Germinal center (tissue), 1 donor: ENCODE data around the gene HOXD1.
A peak's percentile ranks its signal among the peaks of the same experiment; 100 is the strongest.

ENCODE experiments used
- DNase-seq: peaks from one replicate; pipeline ENCODE4 v3.0.0; 2012; ENCODE audit warnings: mixed read lengths, low spot score

HOXD1 gene

DNA sequence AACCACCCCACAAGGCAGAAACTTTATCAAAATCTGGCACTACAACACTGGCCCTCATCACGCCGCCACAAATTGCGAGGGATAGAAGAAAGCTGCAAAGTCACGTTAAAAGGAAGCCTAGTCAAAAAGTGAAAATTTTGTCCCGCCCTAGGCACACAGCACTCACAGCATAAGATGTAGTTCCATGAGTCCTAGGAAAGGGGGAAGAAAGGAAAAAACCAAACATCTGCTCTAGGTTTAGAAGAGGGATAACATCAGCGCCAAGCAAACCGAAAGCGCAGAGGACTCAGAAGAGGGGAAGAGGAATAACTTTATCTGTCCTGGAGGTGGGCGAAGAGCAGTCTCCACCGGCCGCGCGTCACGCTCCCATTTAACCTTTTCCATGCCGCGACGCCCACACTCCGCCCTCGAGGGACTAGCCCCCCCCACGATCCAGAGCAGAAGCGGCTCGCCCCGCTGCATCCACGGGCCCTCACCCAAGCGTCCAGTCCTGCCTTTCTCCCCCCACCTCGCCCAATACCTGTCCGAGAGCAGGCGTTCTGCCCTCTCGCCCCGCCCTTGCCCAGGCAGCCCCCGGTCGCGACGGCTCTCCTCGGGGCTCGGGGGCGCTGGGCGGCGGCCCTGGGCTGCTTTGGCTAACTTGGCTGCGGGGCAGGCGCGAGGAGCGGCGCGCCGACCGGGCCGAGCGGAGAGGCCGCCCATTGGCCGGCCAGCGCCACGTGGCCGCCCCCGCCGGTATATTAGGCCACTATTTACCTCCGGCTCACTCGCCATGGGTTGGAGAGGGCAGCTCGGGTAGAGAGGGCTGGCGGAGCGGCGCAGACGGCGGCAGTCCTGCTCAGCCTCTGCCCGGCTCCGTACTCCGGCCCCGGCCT, at the start of gene HOXD1:
Gene HOXD1, plus strand, starts transcription at position 770 of the 875 bp plus-strand sequence. CDS start 134 bp downstream, outside the sequence.
- peak; percentile 67 for DNase-seq

DNA sequence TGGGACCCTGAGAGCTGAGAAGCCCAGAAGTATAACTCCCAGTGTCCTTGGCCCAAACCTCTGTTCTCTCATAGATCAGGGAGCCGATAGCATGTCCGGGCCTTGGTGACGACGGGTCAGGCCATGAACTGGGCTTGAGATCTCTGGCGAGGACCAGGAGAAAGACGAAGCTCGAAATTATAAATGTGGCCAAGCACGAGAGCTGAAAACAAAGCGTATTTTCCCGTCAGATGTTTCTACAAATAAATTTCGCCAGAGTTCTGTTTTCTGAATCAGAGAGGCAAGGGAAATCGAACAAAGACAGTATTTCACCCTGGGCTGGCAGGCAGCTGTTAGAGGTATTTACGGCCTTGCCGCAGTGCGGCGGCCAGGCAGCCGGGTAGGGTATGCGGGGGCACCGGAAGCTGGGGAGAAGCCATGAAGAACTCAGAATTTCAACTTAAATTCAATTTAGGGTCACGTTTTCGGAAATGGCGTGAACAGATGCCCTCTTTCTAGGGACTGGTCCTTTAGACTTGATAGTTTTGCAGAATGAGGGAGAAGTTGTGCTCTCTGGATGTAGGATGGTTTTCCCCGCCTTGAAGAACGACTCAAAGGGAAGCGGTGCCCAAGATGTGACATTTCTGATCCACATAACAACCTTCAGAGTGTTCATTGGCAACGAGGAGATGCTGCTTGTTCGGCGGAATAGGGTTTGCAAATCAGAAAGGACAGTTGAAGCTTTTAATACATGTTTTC, 49.4 kb upstream of the HOXD1 start:
- no peak for DNase-seq

DNA sequence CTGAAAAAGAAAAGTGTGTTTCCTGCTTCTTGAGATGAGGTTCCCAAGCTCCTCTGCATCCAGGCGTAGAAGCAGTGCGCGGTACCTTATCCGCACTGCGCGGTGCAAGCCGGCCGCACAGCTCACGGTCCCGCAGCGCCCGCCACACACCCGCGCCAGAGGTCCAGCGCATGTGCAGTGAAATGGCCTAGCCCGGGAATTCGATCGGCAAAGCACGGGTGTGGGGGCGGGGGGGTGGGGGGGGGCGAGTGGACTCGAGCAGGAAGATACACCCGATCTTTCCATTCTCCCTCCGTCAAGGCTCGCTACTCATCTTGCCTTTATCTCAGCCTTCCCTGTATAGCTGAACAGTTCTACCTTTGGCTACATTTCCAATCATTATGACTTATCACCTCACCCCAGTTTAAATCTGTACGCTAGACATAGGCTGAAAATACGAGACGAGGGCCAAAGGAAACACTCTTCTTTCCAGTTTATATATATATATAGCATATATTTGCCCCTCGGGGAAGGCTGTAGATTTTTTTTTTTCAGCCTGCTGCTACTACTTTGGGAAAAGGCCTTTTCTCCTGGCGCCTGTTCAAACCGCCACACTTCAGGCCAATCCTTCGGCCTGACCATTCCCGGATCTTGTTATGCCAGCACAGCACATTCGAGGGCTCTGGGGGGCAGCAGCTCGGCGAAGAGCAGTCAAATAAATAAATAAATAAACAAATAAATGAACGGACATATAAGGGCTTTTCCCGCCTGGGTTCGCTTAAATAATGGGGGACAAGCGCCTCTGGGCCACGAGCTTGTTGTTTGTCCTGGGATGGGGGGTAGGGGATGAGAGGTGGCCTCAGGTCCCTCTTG, 48.6 kb upstream of the HOXD1 start:
- DNase-seq: no peak

DNA sequence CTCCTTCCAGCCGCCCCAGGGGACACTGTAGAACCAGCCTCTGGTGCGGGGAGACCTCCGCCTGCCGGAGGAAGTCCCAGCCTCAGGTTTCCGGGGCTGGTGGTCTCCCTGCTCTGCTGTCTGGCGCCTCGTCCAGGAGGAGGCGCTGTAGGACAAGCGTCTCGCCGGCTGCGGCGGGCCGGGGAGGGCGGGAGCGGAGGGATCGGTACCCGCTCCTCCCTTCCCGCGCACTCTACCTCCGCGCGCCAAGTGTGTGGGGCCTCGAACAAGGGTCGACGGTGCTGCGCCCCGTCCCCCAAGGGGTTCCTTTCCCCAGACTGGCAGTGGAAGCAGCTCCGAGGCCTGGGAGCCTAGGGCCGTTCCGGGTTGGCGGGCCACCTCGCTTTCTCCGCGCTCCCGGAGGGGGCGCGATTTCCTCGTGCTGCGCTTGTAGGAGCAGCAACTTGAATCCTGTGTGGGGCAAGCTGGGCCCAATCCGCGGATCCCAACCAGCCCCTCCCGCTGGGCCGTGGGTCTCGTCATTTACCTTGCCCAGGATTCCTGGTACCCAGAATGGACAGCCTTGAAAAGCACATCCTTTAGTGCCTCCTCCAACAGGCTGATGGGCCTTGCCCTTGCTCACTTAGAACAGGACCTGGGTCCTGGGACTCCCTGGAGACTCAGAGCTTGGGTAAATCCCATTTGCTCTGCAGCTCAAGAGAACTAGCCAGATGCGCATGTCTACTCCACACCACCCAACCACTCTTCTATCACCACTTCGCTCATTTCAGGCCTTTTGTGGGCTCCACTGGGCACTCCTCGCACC, 47.8 kb upstream of the HOXD1 start:
- DNase-seq: peak; percentile 87

DNA sequence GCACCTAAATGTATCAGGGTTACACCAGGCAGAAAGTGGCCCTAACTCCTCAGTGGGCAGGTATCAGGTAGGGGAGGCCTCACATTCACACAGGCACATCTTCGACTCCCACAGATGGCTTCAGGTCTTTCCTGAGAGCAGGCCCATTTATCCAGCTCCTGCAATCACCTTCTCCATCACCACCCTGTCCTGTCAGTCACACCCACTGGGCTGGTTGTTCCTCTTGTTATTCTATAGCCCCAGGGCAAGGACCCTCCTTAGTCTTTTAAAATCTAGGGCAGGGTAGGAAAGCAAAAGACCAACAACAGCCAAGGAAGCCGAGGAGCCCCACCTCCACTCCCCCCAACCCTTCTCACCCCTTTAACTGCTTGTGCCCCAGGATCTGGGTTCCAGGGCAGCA, 46.2 kb upstream of the HOXD1 start:
- DNase-seq: no peak

DNA sequence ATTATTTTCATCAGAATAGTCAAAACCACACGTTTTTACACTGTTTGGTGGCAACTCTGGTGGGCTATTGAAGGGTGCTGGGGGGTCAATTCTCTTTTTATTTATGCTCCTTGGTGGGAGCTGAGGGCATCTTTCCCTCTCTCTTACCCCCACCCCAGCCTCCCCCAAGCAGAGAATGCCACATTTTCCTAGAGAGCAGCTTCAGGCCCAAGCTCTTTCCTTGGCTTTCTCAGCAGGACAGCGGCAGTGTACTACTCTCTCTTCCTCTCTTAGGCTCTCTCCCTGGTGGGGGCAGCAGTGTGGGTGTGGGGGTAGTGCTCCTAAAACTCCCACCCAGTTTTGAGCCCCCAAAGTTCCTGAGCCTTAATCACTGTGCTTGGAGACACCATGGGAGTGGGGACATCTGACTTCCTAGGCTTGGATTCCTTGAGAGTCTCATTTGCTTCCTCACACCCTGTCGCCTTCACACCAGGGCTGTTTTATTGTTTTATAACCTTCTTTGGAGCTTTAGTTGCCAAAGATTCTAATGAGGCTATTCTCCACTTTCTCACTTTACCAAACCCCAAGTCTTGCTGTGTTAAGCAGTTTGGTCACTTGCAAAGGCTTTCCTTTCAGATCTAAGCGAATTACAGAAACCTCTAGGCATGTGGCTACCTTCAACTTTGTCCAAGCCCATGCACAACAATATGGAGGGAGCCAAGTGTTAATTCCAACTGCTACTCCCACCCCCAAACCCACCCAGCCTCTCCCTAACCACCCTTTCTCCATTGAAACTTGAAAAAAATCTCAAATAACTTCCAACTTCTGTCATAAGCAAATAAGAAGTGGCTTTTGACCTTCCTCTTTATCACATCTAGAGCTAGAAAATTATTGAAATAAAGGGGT, 43.1 kb upstream of the HOXD1 start:
- DNase-seq: no peak

DNA sequence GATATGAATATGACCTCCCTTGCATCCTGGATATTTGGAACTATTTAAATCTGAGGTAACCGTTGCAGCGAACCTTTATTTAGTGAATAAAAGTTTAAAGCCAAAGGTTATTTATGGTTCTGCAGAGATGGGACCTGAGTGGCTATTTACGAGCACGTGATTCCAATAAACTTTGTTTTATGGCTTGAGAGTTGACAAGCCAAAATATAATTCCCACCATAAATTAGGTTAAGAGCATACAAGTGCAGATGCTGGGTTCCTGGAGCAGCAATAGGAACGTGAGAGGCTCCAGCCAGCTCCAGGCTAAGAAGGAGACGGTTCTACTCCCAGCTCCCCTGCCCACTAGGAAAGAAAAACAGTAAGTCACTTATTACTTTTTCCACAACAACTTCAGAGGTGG, 42.4 kb upstream of the HOXD1 start:
- no peak for DNase-seq

DNA sequence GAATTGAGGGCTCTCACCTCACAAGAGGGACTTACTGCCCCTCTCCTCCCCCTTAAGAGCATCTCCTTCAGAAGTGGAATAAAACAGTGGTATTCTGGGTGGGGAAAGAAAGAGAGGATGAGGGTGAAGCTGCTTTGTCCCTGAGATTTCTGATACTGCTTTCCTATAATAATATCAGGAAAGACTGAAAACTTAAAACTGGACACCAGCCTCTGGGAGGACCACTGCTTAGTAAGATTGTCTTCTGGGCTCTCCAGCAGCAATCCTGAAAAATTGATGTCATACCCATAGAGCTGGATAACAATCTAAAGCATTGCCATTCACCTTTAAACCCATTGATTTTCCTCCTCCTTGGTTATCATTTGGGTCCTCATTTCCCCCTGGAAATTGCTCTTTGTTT, 41.8 kb upstream of the HOXD1 start:
- no peak for DNase-seq

DNA sequence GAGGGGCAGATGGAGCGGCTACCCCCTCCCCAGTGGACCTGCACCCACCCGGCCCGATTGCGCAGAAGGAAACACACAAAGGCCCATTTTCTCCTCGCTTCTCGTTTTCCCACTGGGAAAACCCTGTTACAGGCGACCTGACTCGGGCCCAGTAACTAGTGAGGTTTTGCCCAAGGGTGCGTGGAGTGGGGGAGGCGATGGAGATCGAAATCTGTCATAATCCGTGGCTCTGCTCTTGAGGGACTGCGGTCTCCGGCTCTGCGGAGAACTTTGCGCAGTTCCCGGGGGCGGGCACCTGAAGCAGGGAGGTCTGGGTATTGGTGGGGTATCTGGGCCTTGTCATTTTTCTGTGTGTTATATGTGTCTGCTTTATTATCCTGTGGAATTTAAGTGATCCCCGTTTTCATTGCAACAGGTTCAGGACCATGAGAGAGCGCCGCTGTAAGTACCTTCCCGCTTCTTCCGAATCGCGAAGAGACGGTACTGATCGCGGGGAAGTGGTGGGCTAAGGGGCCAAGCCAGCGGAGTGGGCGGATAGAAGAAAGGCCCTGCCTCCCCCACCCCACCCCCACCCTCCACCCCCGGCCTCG, 41.2 kb upstream of the HOXD1 start:
- DNase-seq: no peak

DNA sequence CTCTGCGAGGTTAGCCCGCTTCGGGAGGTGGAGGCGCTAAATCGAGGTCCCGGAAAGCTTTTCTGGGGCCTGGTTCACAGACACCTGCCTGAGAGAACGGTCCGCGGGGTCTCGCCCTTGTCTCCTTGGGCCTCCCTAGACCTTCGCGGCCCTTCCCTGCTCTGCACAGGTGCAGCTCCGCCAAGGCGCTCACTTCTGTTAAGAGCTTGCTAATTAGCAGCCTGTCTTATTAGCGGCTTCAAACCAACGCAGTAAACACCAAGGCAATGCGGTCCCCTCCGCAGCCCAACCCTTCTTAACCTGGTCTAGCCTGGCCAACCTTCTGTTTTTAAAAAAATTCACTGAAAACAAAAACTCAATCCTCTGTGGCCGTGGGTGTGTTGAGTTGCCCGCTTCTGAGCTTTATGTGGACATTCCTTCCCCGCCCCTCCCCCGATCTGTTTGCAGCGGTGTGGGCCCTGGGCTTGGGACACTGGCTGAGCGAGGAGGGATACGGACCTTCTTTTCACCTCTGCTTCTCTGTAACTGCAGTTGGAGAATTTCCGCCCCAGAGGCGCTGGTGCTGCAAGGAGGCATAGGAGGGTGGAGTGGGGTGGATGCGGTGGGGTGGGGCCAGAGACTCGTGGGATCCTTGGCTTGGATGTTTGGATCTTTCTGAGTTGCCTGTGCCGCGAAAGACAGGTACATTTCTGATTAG, 40.5 kb upstream of the HOXD1 start:
- no peak for DNase-seq

DNA sequence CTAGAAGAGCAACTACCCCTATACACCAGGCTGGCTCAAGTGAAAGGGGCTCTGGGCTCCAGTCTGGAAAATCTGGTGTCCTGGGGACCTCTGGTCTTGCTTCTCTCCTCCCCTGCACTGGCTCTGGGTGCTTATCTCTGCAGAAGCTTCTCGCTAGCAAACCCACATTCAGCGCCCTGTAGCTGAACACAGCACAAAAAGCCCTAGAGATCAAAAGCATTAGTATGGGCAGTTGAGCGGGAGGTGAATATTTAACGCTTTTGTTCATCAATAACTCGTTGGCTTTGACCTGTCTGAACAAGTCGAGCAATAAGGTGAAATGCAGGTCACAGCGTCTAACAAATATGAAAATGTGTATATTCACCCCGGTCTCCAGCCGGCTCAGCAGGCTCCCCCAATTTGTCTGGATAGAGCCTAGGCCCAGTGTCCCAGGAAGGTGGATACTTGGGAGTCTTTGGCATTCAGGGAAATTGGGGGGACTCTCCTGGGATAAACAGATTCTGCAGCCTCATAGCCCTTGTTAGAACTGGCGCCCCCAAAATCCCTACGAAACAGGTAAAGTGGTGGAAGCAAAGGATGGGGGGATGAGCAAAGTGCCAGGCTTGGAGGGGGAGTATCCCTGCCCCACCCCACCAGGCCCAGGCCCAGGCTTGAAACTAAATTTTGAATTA, 39.6 kb upstream of the HOXD1 start:
- DNase-seq: no peak

DNA sequence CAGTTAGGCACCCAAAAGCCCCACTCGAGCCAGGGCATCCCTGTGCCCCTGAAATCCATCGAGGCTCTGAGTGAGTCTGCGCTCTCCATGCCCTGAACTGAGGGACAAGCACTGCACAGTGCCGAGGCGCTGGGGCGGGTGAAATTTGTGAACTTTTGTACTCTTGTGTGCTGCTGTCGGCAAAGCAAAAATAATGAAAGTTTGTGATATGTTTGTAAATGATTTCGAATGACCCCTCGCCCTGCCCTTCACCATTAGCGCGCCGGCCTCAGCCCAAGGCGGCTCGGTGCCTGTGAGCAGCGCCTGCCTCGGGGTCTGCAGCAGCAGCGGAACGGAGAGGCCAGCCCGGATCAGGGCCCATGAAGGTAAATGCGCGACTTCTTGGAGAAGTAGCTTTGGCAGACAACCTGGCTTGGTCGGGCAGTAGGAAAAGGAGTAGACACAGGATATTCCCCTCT, 39.0 kb upstream of the HOXD1 start:
- DNase-seq: no peak

DNA sequence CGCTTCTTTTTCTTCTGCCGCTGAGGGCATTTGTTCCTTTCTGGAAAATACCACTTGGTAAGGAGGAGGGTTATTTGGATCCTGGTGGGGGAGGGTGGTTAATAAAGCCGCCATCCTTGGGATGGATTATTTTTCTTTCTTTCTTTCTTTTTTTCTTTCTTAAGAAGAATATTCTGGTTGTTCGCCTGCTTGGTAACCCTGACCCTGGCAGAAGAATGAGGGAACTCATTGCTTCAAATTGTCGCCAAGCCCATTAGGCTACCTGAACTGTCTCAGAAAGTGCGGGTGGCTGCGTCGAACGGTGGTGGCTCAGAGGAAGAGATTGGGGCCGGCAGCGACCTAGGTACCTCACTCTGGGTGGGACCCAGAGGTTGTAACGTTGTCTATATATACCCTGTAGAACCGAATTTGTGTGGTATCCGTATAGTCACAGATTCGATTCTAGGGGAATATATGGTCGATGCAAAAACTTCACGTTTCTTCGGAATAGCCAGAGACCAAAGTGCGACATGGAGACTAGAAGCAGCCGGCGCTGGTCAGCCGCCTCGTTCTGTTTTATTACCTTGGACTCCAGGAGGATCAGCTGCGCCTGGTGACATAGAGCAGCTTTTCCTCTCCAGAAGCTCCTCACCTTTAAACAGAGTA, 38.4 kb upstream of the HOXD1 start:
- DNase-seq: no peak

DNA sequence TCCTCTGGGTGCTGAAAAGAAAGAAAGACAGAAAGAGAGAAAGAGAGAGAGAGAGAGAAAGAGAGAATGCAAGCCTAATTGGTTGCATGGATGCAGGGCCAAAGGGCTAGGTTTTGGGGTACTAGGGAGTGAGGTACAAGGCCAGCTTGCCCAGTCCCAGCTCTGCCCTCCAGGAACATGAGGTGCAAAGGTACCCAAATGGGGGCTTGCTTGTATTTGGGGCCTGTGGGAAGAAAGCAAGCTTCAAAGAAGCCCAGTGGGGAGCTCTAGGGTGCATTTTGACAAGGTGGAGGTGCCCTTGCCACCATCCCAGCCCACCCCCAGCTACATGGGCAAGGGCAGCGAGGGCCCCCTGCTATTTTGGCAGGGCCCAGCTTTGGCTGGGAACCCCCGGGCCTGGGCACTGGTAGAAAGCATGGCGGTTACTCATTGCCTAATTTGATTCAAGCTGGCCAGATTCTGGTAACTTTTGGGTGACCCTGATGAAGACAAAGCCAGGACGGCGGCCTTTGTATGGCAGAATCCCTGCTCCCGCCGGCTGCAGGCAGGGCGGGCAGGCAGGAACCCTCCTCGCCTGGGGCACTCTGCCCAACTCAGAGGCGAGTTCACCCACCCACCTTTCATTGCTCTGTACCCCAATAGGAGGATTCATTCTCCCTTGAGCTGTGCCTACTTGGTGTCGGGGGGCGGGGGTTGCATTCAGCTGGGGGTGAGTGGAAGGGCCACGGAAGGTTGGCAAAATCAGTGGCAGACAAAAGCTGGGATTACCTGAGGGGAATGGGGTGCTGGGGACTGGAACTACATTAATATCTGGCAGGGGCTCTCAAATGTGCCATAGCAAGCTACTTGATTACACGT, 37.7 kb upstream of the HOXD1 start:
- no peak for DNase-seq

DNA sequence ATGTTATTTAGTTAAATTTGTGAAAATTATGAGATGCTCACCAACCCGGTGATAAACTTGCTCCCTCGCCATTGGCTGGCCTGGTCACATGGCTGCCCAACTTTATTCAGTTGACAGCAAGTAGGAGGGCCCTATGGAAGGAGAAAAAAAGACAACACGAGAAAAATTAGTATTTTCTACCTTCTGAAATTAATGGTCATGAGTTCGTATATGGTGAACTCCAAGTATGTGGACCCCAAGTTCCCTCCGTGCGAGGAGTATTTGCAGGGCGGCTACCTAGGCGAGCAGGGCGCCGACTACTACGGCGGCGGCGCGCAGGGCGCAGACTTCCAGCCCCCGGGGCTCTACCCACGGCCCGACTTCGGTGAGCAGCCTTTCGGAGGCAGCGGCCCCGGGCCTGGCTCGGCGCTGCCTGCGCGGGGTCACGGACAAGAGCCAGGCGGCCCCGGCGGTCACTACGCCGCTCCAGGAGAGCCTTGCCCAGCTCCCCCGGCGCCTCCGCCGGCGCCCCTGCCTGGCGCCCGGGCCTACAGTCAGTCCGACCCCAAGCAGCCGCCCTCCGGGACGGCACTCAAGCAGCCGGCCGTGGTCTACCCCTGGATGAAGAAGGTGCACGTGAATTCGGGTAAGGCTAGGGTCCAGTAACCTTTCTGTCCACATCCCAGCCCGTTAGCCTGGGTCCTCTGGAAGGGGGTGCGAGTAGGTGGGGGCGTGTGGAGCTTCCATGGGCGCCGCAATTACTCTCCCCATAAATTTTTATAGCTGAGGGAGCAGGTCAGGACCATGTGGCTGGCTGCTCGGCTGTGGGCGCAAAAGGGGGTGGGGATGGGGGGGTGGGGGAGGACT, 36.8 kb upstream of the HOXD1 start, which contains the start of gene HOXD4:
Gene HOXD4, plus strand, starts transcription at position 109 of the 846 bp plus-strand sequence. Its CDS starts 84 bp downstream, at position 193.
- no peak for DNase-seq
